IMR-90 (cell line): Measurements from ENCODE around the gene WRAP73. TPM values are rescaled to one million over a fixed set of nuclear protein-coding genes. Genes with fewer than 3 reads are reported as not detected.

Source experiments
- ATAC-seq: fragments of 200-7000 bp; cut with Tn5 transposase; 2 replicates; pipeline ENCODE4 v1.9.1; 2020; ENCODE audit warnings: low read depth, mild to moderate bottlenecking, moderate library complexity
- BruUV-seq: library from RNA; stranded (reverse); fragments of 400-500 nt; replicated peaks from 2 replicates; lab custom pipeline; 2021; lab: Mats Ljungman, UMichigan
- CTCF ChIA-PET: fragments of 300-600 bp; formaldehyde crosslinking; extraction: SDS; loops from one replicate; lab custom pipeline; 2021; ENCODE audit warnings: antibody characterized with exemption; lab: Yijun Ruan, JAX
- POLR2A ChIA-PET: fragments of 300-600 bp; sonication (Branson Sonifier 250); formaldehyde crosslinking; loops from one replicate; lab custom pipeline; 2022; ENCODE audit warnings: antibody characterized with exemption; ENCODE audit not compliant: unreplicated experiment; lab: Charles Lee
- DNase-seq: peaks from one replicate; pipeline ENCODE4 v3.0.0; 2013
- H2AFZ ChIP-seq: replicated peaks from 2 replicates; pipeline ENCODE3; 2013; ENCODE audit warnings: low read length, mild to moderate bottlenecking; ENCODE audit not compliant: poor library complexity
- H2AK5ac ChIP-seq: 2 replicates; pipeline ENCODE4 v1.6.1; 2013; ENCODE audit warnings: low read depth, low read length, inconsistent platforms
- H2AK9ac ChIP-seq: replicated peaks from 2 replicates; pipeline ENCODE3; 2013; ENCODE audit warnings: mild to moderate bottlenecking, low read depth, low read length, moderate library complexity; ENCODE audit not compliant: poor library complexity
- H2BK120ac ChIP-seq: 2 replicates; pipeline ENCODE4 v1.6.1; 2013; ENCODE audit warnings: low read depth, low read length, inconsistent platforms
- H2BK15ac ChIP-seq: 3 replicates; pipeline ENCODE4 v1.6.1; 2013; ENCODE audit warnings: low read depth, low read length, inconsistent platforms
- H2BK20ac ChIP-seq: 2 replicates; pipeline ENCODE4 v1.6.1; 2013; ENCODE audit warnings: low read depth, mild to moderate bottlenecking, inconsistent platforms, low read length, moderate library complexity
- H2BK5ac ChIP-seq: 2 replicates; pipeline ENCODE4 v1.6.1; 2013; ENCODE audit warnings: mild to moderate bottlenecking, low read depth, low read length, inconsistent platforms; ENCODE audit not compliant: poor library complexity, severe bottlenecking
- H3K14ac ChIP-seq: replicated peaks from 2 replicates; pipeline ENCODE4 v1.6.1; 2013; ENCODE audit warnings: low read depth, low read length, inconsistent platforms
- H3K18ac ChIP-seq: 2 replicates; pipeline ENCODE4 v1.6.1; 2013; ENCODE audit warnings: low read depth, low read length, control low read depth
- H3K23ac ChIP-seq: 2 replicates; pipeline ENCODE4 v1.6.1; 2013; ENCODE audit warnings: low read depth, low read length, inconsistent platforms
- H3K27ac ChIP-seq: 2 replicates; pipeline ENCODE4 v1.5.1; 2013; ENCODE audit warnings: mild to moderate bottlenecking, control low read depth, low read length; ENCODE audit not compliant: insufficient read depth
- H3K27me3 ChIP-seq: 2 replicates; pipeline ENCODE4 v1.6.1; 2013; ENCODE audit warnings: low read length; ENCODE audit not compliant: control insufficient read depth, insufficient read depth
- H3K36me3 ChIP-seq: 2 replicates; pipeline ENCODE4 v1.6.1; 2013; ENCODE audit warnings: low read length, mixed read lengths; ENCODE audit not compliant: control insufficient read depth, insufficient read depth
- H3K4ac ChIP-seq: 2 replicates; pipeline ENCODE4 v1.6.1; 2013; ENCODE audit warnings: low read depth, low read length, inconsistent platforms
- H3K4me1 ChIP-seq: 2 replicates; pipeline ENCODE4 v1.6.1; 2013; ENCODE audit warnings: low read length, mixed read lengths; ENCODE audit not compliant: control insufficient read depth, insufficient read depth
- H3K4me2 ChIP-seq: 2 replicates; pipeline ENCODE4 v1.6.1; 2013; ENCODE audit warnings: low read depth, mild to moderate bottlenecking, control low read depth, low read length, moderate library complexity
- H3K4me3 ChIP-seq: 2 replicates; pipeline ENCODE4 v1.5.1; 2013; ENCODE audit warnings: low read depth, mild to moderate bottlenecking, control low read depth, low read length, moderate library complexity; ENCODE audit not compliant: insufficient read depth
- H3K56ac ChIP-seq: 2 replicates; pipeline ENCODE4 v1.6.1; 2013; ENCODE audit warnings: low read length, inconsistent platforms; ENCODE audit not compliant: insufficient read depth; ENCODE audit errors: extremely low read depth
- H3K79me1 ChIP-seq, 2 experiments: 2 replicates each; pipeline ENCODE4 v1.6.1; 2013; ENCODE audit warnings: low read length in 2 of 2, inconsistent platforms in 1 of 2, low read depth in 1 of 2
- H3K9ac ChIP-seq: 2 replicates; pipeline ENCODE4 v1.6.1; 2013; ENCODE audit warnings: low read depth, low read length, control low read depth
- H3K9me1 ChIP-seq: 2 replicates; pipeline ENCODE4 v1.6.1; 2013; ENCODE audit warnings: low read length, inconsistent platforms; ENCODE audit not compliant: insufficient read depth
- H3K9me3 ChIP-seq: 2 replicates; pipeline ENCODE4 v1.6.1; 2013; ENCODE audit warnings: low read length; ENCODE audit not compliant: control insufficient read depth, insufficient read depth
- H4K20me1 ChIP-seq: 2 replicates; pipeline ENCODE4 v1.6.1; 2013; ENCODE audit warnings: low read length, inconsistent platforms; ENCODE audit not compliant: insufficient read depth
- H4K5ac ChIP-seq: 2 replicates; pipeline ENCODE4 v1.6.1; 2013; ENCODE audit warnings: mild to moderate bottlenecking, low read depth, low read length, control low read depth
- H4K8ac ChIP-seq, 2 experiments: 2 replicates each; pipeline ENCODE4 v1.6.1; 2013; ENCODE audit warnings: low read depth in 2 of 2, low read length in 2 of 2, control low read depth in 1 of 2, inconsistent platforms in 1 of 2
- H4K91ac ChIP-seq: 2 replicates; pipeline ENCODE4 v1.6.1; 2013; ENCODE audit warnings: low read depth, low read length, inconsistent platforms; ENCODE audit not compliant: insufficient read depth
- POLR2A ChIP-seq: IDR thresholded peaks from 2 replicates; pipeline ENCODE4 v1.6.1; 2012; ENCODE audit warnings: mild to moderate bottlenecking, low read depth, low read length
- RCOR1 ChIP-seq: IDR thresholded peaks from 2 replicates; pipeline ENCODE4 v1.6.1; 2012; ENCODE audit warnings: mild to moderate bottlenecking, low read length, improper control_type of control experiment; ENCODE audit not compliant: insufficient replicate concordance
- USF2 ChIP-seq: fragments of 150-350 bp; IDR thresholded peaks from 2 replicates; pipeline ENCODE4 v1.6.1; 2017; ENCODE audit warnings: mild to moderate bottlenecking, antibody characterized with exemption, low read length, low read depth
- WGBS, 2 experiments: methylation state at CpG; one replicate each; pipeline versions ENCODE4 v1.1.5 to v1.1.7; 2013; ENCODE audit warnings: missing lambda C conversion rate in 2 of 2; ENCODE audit not compliant: insufficient read length in 1 of 2; ENCODE audit errors: extremely low coverage in 2 of 2; 5-methylcytosine and 5-hydroxymethylcytosine counted together
- dilution Hi-C: fragments of 300-500 bp; cut with HindIII; formaldehyde crosslinking; loops from one replicate; pipeline ENCODE4 v1.14.3; 2018; ENCODE audit warnings: low sequenced_read_pairs; ENCODE audit not compliant: unreplicated experiment
- in situ Hi-C: fragments of 300-500 bp; cut with MboI; formaldehyde crosslinking; loops from 3 replicates; pipeline ENCODE4 v1.14.3; 2019; ENCODE audit warnings: low sequenced_read_pairs, inconsistent platforms, mixed read lengths
- intact Hi-C: fragments of 100-400 bp; cut with micrococcal nuclease; formaldehyde crosslinking; loops from 2 replicates; pipeline ENCODE4 v1.10.0; 2022
- polyA plus RNA-seq, 3 experiments: library from polyadenylated mRNA; depleted of rRNA; stranded (reverse); fragments of >200 nt; gene quantifications; 2 replicates each; pipeline ENCODE4 v1.2.3, GENCODE V29; 2012; ENCODE audit warnings: low replicate concordance in 1 of 3
- total RNA-seq: library from RNA; depleted of rRNA; stranded (reverse); fragments of >200 nt; gene quantifications from 2 replicates; pipeline ENCODE4 v1.2.3, GENCODE V29; 2012

The WRAP73 gene
- total and polyA plus RNA-seq, 2 of the 4 experiments (the other 2 are of a cell fraction): 10.8 to 23.6 TPM

GRCh38 chr1:3645247-3645646 lies 4.7 kb downstream of the WRAP73 start:
- Histone ChIP-seq H3K4me3 (no peak overlapping the region), H4K20me1 (no peaks in the 10 kb centered on the region), H4K91ac (no peak overlapping the region), H4K5ac (no peak overlapping the region), H3K79me1 (peaks cover 4 to 15% of the 10 kb centered on the region in 2 experiments), H3K56ac (no peak overlapping the region), H3K27me3 (no peaks in the 10 kb centered on the region), H3K9me3 (no peaks in the 10 kb centered on the region), H2AK5ac (no peak overlapping the region), H2BK5ac (no peak overlapping the region), H3K9ac (no peak overlapping the region), H3K4me2 (no peak overlapping the region), H2BK20ac (no peak overlapping the region), H3K23ac (no peak overlapping the region), H3K9me1 (0 out of 2 replicates have a peak, but pooled peaks cover 3% of the 10 kb centered on the region), H2AK9ac (no peak overlapping the region), H3K4ac (no peak overlapping the region), H3K14ac (no peak overlapping the region), H3K4me1 (no peaks in the 10 kb centered on the region), H2BK120ac (no peak overlapping the region), H2BK15ac (no peak overlapping the region), H2AFZ (no peak overlapping the region), H4K8ac (no peak overlapping the region), H3K36me3 (peaks cover 25% of the 10 kb centered on the region), H3K27ac (no peak overlapping the region), H3K18ac (no peak overlapping the region)
- 91% methylated on average over 15 of the region's 43 CpGs; no CpG with 5 or more reads in 1 of the 2 experiments for WGBS, 2 experiments
- BruUV-seq: no TSS peak
- TF ChIP-seq RCOR1 (no peak), POLR2A (no peak), USF2 (no peak)
- CTCF ChIA-PET: no interaction called here
- ATAC-seq: no peak
- intact Hi-C loops: no loop called here
- POLR2A ChIA-PET: no interaction called here
- in situ Hi-C loops: no loop called here
- DNase-seq: no peak
- dilution Hi-C loops: no loop called here
